DND-41 (cell line): ENCODE data around the gene HES4.

Experiments used
- ATAC-seq: fragments of 200-7000 bp; cut with Tn5 transposase; 3 replicates; pipeline ENCODE4 v1.9.1; 2021; ENCODE audit warnings: low read depth; ENCODE audit not compliant: insufficient read depth
- DNase-seq: peaks from one replicate; pipeline ENCODE4 v3.0.0-alpha.2; 2020
- H2AFZ ChIP-seq: 2 replicates; pipeline ENCODE4 v1.6.0; 2012; ENCODE audit warnings: low read depth, low read length
- H3K27ac ChIP-seq: 2 replicates; pipeline ENCODE4 v1.5.1; 2012; ENCODE audit warnings: low read length, inconsistent platforms
- H3K27me3 ChIP-seq: fragments of 200-600 bp; sonication (generic); 2 replicates; pipeline ENCODE4 v1.6.0; 2012; ENCODE audit warnings: low read length, mild to moderate bottlenecking, inconsistent platforms; ENCODE audit not compliant: insufficient read depth, poor library complexity
- H3K36me3 ChIP-seq: 2 replicates; pipeline ENCODE4 v1.5.1; 2012; ENCODE audit warnings: low read length, inconsistent platforms; ENCODE audit not compliant: insufficient read depth
- H3K4me1 ChIP-seq: 2 replicates; pipeline ENCODE4 v1.5.1; 2012; ENCODE audit warnings: mild to moderate bottlenecking, low read length; ENCODE audit not compliant: insufficient read depth
- H3K4me2 ChIP-seq: 2 replicates; pipeline ENCODE4 v1.6.0; 2012; ENCODE audit warnings: mild to moderate bottlenecking, moderate library complexity, low read length, inconsistent platforms; ENCODE audit not compliant: insufficient read depth
- H3K4me3 ChIP-seq, 2 experiments: fragments of 200-600 bp in 1 of 2; shearing (Covaris generic) in 1 of 2; 2 replicates each; pipeline ENCODE4 v1.5.1; 2012 to 2016; ENCODE audit warnings: inconsistent platforms in 2 of 2, low read length in 2 of 2, mild to moderate bottlenecking in 2 of 2, low read depth in 1 of 2, moderate library complexity in 1 of 2
- H3K79me2 ChIP-seq: 2 replicates; pipeline ENCODE4 v1.6.0; 2012; ENCODE audit warnings: low read length, inconsistent platforms; ENCODE audit not compliant: insufficient read depth
- H3K9ac ChIP-seq: 2 replicates; pipeline ENCODE4 v1.6.0; 2012; ENCODE audit warnings: low read depth, mild to moderate bottlenecking, inconsistent platforms, low read length, moderate library complexity
- H3K9me3 ChIP-seq: 2 replicates; pipeline ENCODE4 v1.5.1; 2012; ENCODE audit warnings: low read length, moderate library complexity, mild to moderate bottlenecking, inconsistent platforms; ENCODE audit not compliant: insufficient read depth, severe bottlenecking
- H4K20me1 ChIP-seq: 2 replicates; pipeline ENCODE4 v1.6.0; 2012; ENCODE audit warnings: low read length; ENCODE audit not compliant: insufficient read depth
- CTCF ChIP-seq: IDR thresholded peaks from 2 replicates; pipeline ENCODE4 v1.5.1; 2012; ENCODE audit warnings: borderline replicate concordance, low read length, moderate library complexity, mild to moderate bottlenecking; ENCODE audit not compliant: poor library complexity, severe bottlenecking; ENCODE audit errors: extremely low read depth
- EZH2 ChIP-seq: IDR thresholded peaks from 3 replicates; pipeline ENCODE4 v1.6.1; 2012; ENCODE audit warnings: borderline replicate concordance, low read depth, mild to moderate bottlenecking, moderate library complexity, low read length, inconsistent platforms; ENCODE audit not compliant: severe bottlenecking

Gene HES4

DNA sequence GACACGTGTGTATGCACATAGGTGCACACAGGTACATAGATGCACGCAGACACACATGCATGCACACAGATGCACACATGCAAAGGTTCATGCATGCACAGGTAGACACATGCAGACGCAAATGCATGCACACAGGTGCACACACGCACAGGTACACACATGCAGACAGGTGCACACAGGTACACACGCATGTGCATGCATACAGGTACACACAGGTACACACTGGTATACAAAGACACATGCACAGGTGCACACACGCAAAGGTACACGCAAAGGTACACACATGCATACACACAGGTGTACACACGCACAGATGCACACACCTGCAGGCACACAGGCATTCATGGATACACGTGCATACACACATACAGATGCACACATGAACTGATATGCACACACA is 49.6 kb downstream of the HES4 start:
- TF ChIP-seq EZH2 (no peak), CTCF (no peak)
- Histone ChIP-seq H3K4me3 (no peak overlapping the region), H3K4me2 (no peak overlapping the region), H3K36me3 (peaks cover 99% of the 10 kb centered on the region), H3K9me3 (no peaks in the 10 kb centered on the region), H3K27ac (no peak overlapping the region), H3K27me3 (no peaks in the 10 kb centered on the region), H4K20me1 (peaks cover 62% of the 10 kb centered on the region), H3K79me2 (no peaks in the 10 kb centered on the region), H3K9ac (no peak overlapping the region), H3K4me1 (no peaks in the 10 kb centered on the region), H2AFZ (no peak overlapping the region)
- DNase-seq (no peak), ATAC-seq (no peak)
